ENCODE measurements around the gene MTX2.

The MTX2 gene

GRCh38 chr2:176261136-176261535 is 8.1 kb upstream of the MTX2 start:
- Histone ChIP-seq H4K20me1 (ENCODE audit: insufficient read depth, low read length) (no peaks in the 10 kb centered on the region), H3K4me2 (ENCODE audit: low read depth, low read length) (no peak overlapping the region), H3K27me3 (replicated peaks; ENCODE audit: insufficient read depth, low read length) (no peaks in the 10 kb centered on the region), H2AFZ (ENCODE audit: low read length) (no peak overlapping the region), H3K9ac (ENCODE audit: low read length) (no peak overlapping the region), H3K27ac (ENCODE audit: low read length) (no peak overlapping the region), H3K4me3 (ENCODE audit: low read length) (no peak overlapping the region), H3K9me2 (replicated peaks; ENCODE audit: insufficient read depth, low read length) (no peaks in the 10 kb centered on the region), H3K36me3 (replicated peaks; ENCODE audit: insufficient read depth, low read length) (no peaks in the 10 kb centered on the region), H3F3A (ENCODE audit: insufficient read depth, low read length) (no peaks in the 10 kb centered on the region), H3K79me2 (ENCODE audit: low read length) (no peaks in the 10 kb centered on the region), H3K9me3 (replicated peaks; ENCODE audit: insufficient read depth, low read length) (no peaks in the 10 kb centered on the region), H3K4me1 (ENCODE audit: low read length) (no peaks in the 10 kb centered on the region)
- TF ChIP-seq EZH2phosphoT487 (IDR thresholded peaks at IDR 0.05; ENCODE audit: low read length), result no peak
- TF ChIP-seq EZH2 (optimal IDR thresholded peaks at IDR 0.05; ENCODE audit: low read depth, low read length), result no peak
- TF ChIP-seq, protein P1, sequence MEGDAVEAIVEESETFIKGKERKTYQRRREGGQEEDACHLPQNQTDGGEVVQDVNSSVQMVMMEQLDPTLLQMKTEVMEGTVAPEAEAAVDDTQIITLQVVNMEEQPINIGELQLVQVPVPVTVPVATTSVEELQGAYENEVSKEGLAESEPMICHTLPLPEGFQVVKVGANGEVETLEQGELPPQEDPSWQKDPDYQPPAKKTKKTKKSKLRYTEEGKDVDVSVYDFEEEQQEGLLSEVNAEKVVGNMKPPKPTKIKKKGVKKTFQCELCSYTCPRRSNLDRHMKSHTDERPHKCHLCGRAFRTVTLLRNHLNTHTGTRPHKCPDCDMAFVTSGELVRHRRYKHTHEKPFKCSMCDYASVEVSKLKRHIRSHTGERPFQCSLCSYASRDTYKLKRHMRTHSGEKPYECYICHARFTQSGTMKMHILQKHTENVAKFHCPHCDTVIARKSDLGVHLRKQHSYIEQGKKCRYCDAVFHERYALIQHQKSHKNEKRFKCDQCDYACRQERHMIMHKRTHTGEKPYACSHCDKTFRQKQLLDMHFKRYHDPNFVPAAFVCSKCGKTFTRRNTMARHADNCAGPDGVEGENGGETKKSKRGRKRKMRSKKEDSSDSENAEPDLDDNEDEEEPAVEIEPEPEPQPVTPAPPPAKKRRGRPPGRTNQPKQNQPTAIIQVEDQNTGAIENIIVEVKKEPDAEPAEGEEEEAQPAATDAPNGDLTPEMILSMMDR (IDR thresholded peaks at IDR 0.05; ENCODE audit: low read length), result no peak
- DNase-seq, result no peak

DNA sequence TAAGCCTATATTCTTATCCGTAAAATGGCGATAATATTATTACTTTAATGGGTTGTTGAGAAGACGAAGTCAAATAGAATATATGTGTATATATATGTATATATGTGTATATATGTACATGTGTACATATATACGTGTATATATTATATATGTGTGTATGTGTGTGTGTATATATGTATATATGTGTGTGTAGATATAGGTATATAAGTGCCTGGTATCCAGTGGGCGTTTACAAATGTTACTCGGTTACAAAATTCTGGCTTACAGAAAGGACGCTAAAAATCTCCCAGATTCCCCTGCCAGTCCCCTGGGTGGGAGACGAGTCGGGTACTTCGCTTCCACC is 295 bp upstream of the MTX2 start:
- Histone ChIP-seq H3K4me2 (ENCODE audit: low read depth, low read length) (peak overlapping the region; percentile 68; the same call in 1 of the 2 replicates), H4K20me1 (ENCODE audit: insufficient read depth, low read length) (no peaks in the 10 kb centered on the region), H3F3A (ENCODE audit: insufficient read depth, low read length) (no peaks in the 10 kb centered on the region), H3K9me2 (replicated peaks; ENCODE audit: insufficient read depth, low read length) (no peaks in the 10 kb centered on the region), H3K4me3 (ENCODE audit: low read length) (peak overlapping the region; percentile 98), H3K27me3 (replicated peaks; ENCODE audit: insufficient read depth, low read length) (no peaks in the 10 kb centered on the region), H3K79me2 (ENCODE audit: low read length) (peaks cover 28% of the 10 kb centered on the region), H3K27ac (ENCODE audit: low read length) (no peak overlapping the region; the same call in 1 of the 2 replicates), H3K4me1 (ENCODE audit: low read length) (peaks cover 6% of the 10 kb centered on the region), H2AFZ (ENCODE audit: low read length) (peak overlapping the region; percentile 96), H3K9me3 (replicated peaks; ENCODE audit: insufficient read depth, low read length) (no peaks in the 10 kb centered on the region), H3K36me3 (replicated peaks; ENCODE audit: insufficient read depth, low read length) (no peaks in the 10 kb centered on the region), H3K9ac (ENCODE audit: low read length) (peak overlapping the region; percentile 90; the same call in 1 of the 2 replicates)
- no peak for DNase-seq
- no peak for TF ChIP-seq EZH2phosphoT487 (IDR thresholded peaks at IDR 0.05; ENCODE audit: low read length)
- no peak for TF ChIP-seq EZH2 (optimal IDR thresholded peaks at IDR 0.05; ENCODE audit: low read depth, low read length)
- TF ChIP-seq, protein P1 (IDR thresholded peaks at IDR 0.05; ENCODE audit: low read length), result no peak

GRCh38 chr2:176270100-176270750 is 983 bp downstream of the MTX2 start:
- no peak for DNase-seq
- H3K27ac ChIP-seq (ENCODE audit: low read length), result peak overlapping the region; percentile 74; the same call in 1 of the 2 replicates
- no peaks in the 10 kb centered on the region for H3F3A ChIP-seq (ENCODE audit: insufficient read depth, low read length)
- no peaks in the 10 kb centered on the region for H3K9me3 ChIP-seq (replicated peaks; ENCODE audit: insufficient read depth, low read length)
- peak overlapping the region; percentile 98 for H3K4me3 ChIP-seq (ENCODE audit: low read length)
- TF ChIP-seq, protein P1 (IDR thresholded peaks at IDR 0.05; ENCODE audit: low read length), result no peak
- H4K20me1 ChIP-seq (ENCODE audit: insufficient read depth, low read length), result no peaks in the 10 kb centered on the region
- H3K4me2 ChIP-seq (ENCODE audit: low read depth, low read length), result peak overlapping the region; percentile 68
- no peaks in the 10 kb centered on the region for H3K36me3 ChIP-seq (replicated peaks; ENCODE audit: insufficient read depth, low read length)
- peak overlapping the region; percentile 90 for H3K9ac ChIP-seq (ENCODE audit: low read length)
- H3K27me3 ChIP-seq (replicated peaks; ENCODE audit: insufficient read depth, low read length), result no peaks in the 10 kb centered on the region
- H3K4me1 ChIP-seq (ENCODE audit: low read length), result peaks cover 6% of the 10 kb centered on the region
- H3K9me2 ChIP-seq (replicated peaks; ENCODE audit: insufficient read depth, low read length), result no peaks in the 10 kb centered on the region
- peak overlapping the region; percentile 96 for H2AFZ ChIP-seq (ENCODE audit: low read length)
- peaks cover 35% of the 10 kb centered on the region for H3K79me2 ChIP-seq (ENCODE audit: low read length)
